Left lung (tissue), 10 donors: Measurements from ENCODE around the gene VAC14. TPM values are rescaled to one million over a fixed set of nuclear protein-coding genes. Genes with fewer than 3 reads are reported as not detected.
A peak's percentile ranks its signal among the peaks of the same experiment; 100 is the strongest.

Source experiments
- ATAC-seq: fragments of 200-7000 bp; cut with Tn5 transposase; one replicate; pipeline ENCODE4 v1.9.1; 2020; ENCODE audit warnings: moderate library complexity
- DNase-seq, 4 donors: peaks; one replicate each; pipeline ENCODE4 v3.0.0-alpha.2; 2013 to 2020
- H3K27ac ChIP-seq, 2 donors: fragments of 200-600 bp; sonication (generic) in 1 of 2; one replicate each; pipeline versions ENCODE4 v1.5.0 to v1.8.0; 2020 to 2021
- H3K27me3 ChIP-seq, 2 donors: fragments of 200-600 bp; sonication (generic) in 1 of 2; one replicate each; pipeline versions ENCODE4 v1.5.0 to v1.8.0; 2020 to 2021
- H3K36me3 ChIP-seq, 2 donors: fragments of 200-600 bp; sonication (generic) in 1 of 2; one replicate each; pipeline versions ENCODE4 v1.5.0 to v1.8.0; 2020 to 2021
- H3K4me1 ChIP-seq, 2 donors: fragments of 200-600 bp; one replicate each; pipeline ENCODE4 v1.8.0; 2021
- H3K4me3 ChIP-seq, 2 donors: fragments of 200-600 bp; sonication (generic) in 1 of 2; one replicate each; pipeline versions ENCODE4 v1.5.0 to v1.8.0; 2020 to 2021; ENCODE audit warnings: mild to moderate bottlenecking in 1 of 2
- H3K9me3 ChIP-seq, 2 donors: fragments of 200-600 bp; sonication (generic) in 1 of 2; one replicate each; pipeline versions ENCODE4 v1.5.0 to v1.8.0; 2020 to 2021
- intact Hi-C, 2 donors: fragments of 100-400 bp; cut with DNase I; formaldehyde crosslinking; loops; one replicate each; pipeline versions ENCODE4 v1.11.2 to v1.14.2; 2022
- polyA plus RNA-seq, 6 donors: library from polyadenylated mRNA; unstranded; fragments of 120-200 nt; gene quantifications; one replicate each; pipeline ENCODE4 v1.2.1, GENCODE V29; 2013; ENCODE audit not compliant: insufficient read length in 6 of 6
- total RNA-seq, 2 donors: library from RNA; stranded (reverse); fragmentation: NEBNext Ultra II Directional; extraction: Animal tissue kit (Norgen Biotek cat#: 25700); gene quantifications; one replicate each; pipeline ENCODE4 v1.2.1, GENCODE V29; 2021
- TF ChIP-seq, protein P1 (sequence below), 2 donors: fragments of 200-600 bp; sonication (generic) in 1 of 2; IDR thresholded peaks; one replicate each; pipeline versions ENCODE4 v1.5.0 to v1.8.0; 2021; ENCODE audit warnings: antibody characterized with exemption in 2 of 2
- donor health status: DM: no; HTN: yes; CAD: no.
- donor health status: DM: no; HTN: no; CAD: no.

The VAC14 gene
- total and polyA plus RNA-seq, 8 donors = 22.2 to 53.2 (median 29.2) TPM

- DNase-seq = peak in 1 of 4 donors; percentile 39
- H3K4me1 ChIP-seq = peaks cover 29 to 68% of the 10 kb centered on the region in 2 donors
- peaks cover 0 to 22% of the 10 kb centered on the region in 2 donors for H3K36me3 ChIP-seq
- no peak overlapping the region for H3K27ac ChIP-seq
- intact Hi-C loops = loop anchor here in 1 of 2 donors (5.0 to 10.0 kb wide), 2 partner anchors 51 to 89 kb away; no protein-coding TSS in a partner anchor
- TF ChIP-seq, protein P1, sequence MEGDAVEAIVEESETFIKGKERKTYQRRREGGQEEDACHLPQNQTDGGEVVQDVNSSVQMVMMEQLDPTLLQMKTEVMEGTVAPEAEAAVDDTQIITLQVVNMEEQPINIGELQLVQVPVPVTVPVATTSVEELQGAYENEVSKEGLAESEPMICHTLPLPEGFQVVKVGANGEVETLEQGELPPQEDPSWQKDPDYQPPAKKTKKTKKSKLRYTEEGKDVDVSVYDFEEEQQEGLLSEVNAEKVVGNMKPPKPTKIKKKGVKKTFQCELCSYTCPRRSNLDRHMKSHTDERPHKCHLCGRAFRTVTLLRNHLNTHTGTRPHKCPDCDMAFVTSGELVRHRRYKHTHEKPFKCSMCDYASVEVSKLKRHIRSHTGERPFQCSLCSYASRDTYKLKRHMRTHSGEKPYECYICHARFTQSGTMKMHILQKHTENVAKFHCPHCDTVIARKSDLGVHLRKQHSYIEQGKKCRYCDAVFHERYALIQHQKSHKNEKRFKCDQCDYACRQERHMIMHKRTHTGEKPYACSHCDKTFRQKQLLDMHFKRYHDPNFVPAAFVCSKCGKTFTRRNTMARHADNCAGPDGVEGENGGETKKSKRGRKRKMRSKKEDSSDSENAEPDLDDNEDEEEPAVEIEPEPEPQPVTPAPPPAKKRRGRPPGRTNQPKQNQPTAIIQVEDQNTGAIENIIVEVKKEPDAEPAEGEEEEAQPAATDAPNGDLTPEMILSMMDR (IDR thresholded peaks at IDR 0.05) = no peak
- H3K4me3 ChIP-seq = peak overlapping the region in 1 of 2 donors; percentile 50
- ATAC-seq = no peak
- peaks cover 0 to 21% of the 10 kb centered on the region in 2 donors for H3K27me3 ChIP-seq
- H3K9me3 ChIP-seq = no peaks in the 10 kb centered on the region
These were observed 117.6 kb downstream of the VAC14 start for GRCh38 chr16:70683146-70683944.

DNA sequence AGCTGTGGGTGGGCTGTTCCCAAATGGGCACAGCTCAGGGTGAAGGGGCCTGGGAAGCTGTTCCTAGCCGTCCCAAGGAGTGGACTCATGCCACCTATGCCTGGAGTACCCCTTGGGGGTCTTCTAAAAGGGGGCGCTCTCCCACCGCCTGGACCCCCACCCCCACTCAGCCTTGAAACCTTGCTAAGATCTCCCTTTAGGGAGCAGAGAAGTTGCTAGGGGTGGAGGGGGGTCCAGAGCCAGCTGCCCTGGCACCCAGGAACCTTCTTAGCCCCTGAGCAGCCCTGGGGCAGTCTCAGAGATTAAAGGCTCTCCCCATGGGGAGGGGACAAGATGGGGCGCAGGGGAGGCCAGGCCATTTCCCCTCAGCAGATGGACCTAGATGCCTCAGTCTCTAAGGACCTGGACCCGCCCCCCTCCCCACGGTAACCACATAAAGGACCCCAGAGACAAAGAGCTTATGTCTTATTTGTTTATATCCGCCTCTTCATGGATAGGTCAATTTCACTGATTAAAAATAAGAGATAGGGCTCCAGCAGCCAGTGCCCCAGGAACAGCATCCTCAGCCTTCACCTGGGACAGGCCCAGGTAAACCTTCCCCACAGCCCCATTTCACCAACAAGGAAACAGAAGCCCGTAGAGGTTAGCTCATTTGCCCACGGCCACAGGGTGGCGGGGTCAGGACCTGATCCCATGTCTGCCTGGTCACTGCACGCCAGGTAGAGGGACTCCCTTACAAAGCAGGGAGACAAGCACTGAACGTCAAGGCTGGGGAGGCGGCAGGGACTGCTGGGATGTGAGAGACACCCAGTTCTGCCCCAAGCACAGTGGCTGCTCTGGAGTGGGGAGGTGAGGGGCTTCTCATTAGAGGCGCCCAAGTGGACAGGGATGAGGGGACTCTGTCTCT, 118.5 kb downstream of the VAC14 start:
- ATAC-seq = no peak
- H3K36me3 ChIP-seq = peaks cover 0 to 31% of the 10 kb centered on the region in 2 donors
- TF ChIP-seq, protein P1 (IDR thresholded peaks at IDR 0.05) = no peak
- H3K27me3 ChIP-seq = peaks cover 0 to 21% of the 10 kb centered on the region in 2 donors
- intact Hi-C loops = loop anchor here in 1 of 2 donors (5.0 to 10.0 kb wide), 2 partner anchors 52 to 90 kb away; no protein-coding TSS in a partner anchor
- H3K4me3 ChIP-seq = peak overlapping the region in 1 of 2 donors; percentile 50
- peak in 1 of 4 donors; percentile 64 for DNase-seq
- H3K4me1 ChIP-seq = peaks cover 21 to 60% of the 10 kb centered on the region in 2 donors
- H3K9me3 ChIP-seq = no peaks in the 10 kb centered on the region
- H3K27ac ChIP-seq = peak overlapping the region in 1 of 2 donors; percentile 28

DNA sequence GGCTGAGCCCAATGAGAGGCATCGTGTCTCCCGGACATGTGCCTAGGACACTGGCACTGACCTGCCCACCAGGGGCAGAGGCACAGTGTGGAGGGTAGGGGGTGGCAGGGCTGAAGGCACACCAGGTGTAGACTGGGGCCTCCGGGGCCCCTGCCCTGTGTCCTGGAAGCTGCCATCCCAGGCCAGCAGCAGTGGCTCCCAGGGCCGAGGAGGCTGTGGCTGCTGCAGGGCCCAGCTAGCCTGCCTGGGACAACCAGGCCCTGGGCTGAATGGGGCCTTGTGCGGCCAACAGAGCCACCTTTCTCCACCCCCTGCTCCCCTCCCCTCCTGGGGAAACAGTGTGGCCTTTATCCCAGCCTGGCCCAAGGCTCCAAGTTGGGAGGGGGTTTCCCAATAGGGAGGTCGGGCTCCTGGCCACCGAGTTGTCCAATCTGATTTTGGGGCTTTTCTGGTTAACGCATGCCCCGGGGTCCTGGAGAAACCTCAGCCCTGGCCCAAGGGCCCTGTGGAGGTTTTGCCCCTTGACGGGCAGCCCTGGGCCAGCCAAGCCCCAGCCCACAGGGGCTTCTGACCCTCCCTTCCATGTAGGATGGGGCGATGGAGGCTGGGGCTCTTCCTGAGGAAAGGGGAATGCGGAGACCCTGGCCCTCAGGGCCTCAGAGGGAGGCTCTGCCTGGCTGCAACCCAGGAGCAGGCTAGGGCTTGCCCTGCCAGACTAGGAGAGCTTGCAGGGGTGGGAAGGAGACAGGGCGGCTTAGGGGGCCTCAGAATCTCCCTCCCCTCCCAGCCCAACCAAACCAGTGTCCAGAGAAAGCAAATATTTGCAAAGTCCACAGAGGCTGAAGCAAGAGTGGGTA, 119.3 kb downstream of the VAC14 start:
- TF ChIP-seq, protein P1 (IDR thresholded peaks at IDR 0.05) = no peak
- DNase-seq (peak in 1 of 4 donors; percentile 63), ATAC-seq (no peak)
- Histone ChIP-seq H3K36me3 (peaks cover 0 to 40% of the 10 kb centered on the region in 2 donors), H3K27ac (peak overlapping the region in 1 of 2 donors; percentile 28), H3K4me1 (peaks cover 20 to 53% of the 10 kb centered on the region in 2 donors), H3K4me3 (no peak overlapping the region), H3K27me3 (peaks cover 0 to 21% of the 10 kb centered on the region in 2 donors), H3K9me3 (no peaks in the 10 kb centered on the region)
- intact Hi-C loops = loop anchor here in 1 of 2 donors (5.0 to 10.0 kb wide), 2 partner anchors 53 to 91 kb away; no protein-coding TSS in a partner anchor

DNA sequence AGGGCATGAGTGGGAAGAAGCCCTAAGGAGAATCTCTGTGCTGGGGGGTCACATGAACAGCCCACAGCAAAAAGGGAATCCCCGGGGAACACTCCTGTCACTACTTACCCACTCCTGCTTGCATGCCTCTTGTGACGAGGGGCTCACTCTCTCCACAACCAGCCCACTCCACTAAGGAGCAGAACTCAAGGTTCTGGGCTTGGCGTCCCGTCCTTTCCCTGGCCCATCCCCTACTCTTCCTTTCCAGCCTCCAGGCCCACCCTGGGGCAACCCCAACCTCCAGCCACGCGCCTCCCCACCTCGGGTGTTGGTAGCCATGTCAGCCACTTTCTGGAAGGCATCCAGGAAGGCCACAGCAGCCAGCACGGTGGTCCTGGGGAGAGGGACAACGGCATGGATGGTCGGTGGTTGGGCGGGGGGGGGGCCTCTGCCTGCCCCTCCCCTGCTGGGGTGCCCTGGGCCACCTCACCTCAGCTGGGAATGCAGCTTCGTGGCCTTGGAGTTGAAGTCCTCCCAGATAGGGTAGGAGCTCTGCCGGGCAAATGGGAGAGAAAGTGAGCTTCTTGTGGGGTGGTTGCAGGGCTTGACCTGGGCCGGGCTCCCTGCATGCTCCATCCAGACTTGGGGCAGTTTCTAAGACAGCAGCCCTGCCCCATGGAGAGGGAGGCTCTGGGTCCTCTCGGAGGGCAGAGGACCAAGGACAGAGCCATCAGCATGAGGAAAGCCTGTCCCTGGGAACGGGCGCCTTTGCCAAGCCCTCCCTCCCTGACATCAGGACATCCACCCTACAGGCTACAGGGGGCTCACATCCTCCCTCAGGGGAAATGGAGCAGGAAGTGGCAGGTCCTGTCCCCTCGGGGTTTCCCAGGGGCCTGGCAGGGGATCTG, 120.2 kb downstream of the VAC14 start:
- Histone ChIP-seq H3K4me1 (peaks cover 16 to 46% of the 10 kb centered on the region in 2 donors), H3K4me3 (no peak overlapping the region), H3K9me3 (no peaks in the 10 kb centered on the region), H3K27ac (peak overlapping the region in 1 of 2 donors; percentile 28), H3K27me3 (peaks cover 0 to 15% of the 10 kb centered on the region in 2 donors), H3K36me3 (peaks cover 0 to 48% of the 10 kb centered on the region in 2 donors)
- intact Hi-C loops = loop anchor here in 1 of 2 donors (5.0 to 10.0 kb wide), 2 partner anchors 54 to 92 kb away; no protein-coding TSS in a partner anchor
- no peak for ATAC-seq
- DNase-seq = peak in 1 of 4 donors; percentile 49
- TF ChIP-seq, protein P1 (IDR thresholded peaks at IDR 0.05) = no peak
